ENCODE measurements around the gene CNTRL.

- TF ChIP-seq, protein P1, sequence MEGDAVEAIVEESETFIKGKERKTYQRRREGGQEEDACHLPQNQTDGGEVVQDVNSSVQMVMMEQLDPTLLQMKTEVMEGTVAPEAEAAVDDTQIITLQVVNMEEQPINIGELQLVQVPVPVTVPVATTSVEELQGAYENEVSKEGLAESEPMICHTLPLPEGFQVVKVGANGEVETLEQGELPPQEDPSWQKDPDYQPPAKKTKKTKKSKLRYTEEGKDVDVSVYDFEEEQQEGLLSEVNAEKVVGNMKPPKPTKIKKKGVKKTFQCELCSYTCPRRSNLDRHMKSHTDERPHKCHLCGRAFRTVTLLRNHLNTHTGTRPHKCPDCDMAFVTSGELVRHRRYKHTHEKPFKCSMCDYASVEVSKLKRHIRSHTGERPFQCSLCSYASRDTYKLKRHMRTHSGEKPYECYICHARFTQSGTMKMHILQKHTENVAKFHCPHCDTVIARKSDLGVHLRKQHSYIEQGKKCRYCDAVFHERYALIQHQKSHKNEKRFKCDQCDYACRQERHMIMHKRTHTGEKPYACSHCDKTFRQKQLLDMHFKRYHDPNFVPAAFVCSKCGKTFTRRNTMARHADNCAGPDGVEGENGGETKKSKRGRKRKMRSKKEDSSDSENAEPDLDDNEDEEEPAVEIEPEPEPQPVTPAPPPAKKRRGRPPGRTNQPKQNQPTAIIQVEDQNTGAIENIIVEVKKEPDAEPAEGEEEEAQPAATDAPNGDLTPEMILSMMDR (IDR thresholded peaks at IDR 0.05; ENCODE audit: low read depth, low read length, poor library complexity, severe bottlenecking), result no peak
- no peak for TF ChIP-seq EZH2phosphoT487 (IDR thresholded peaks at IDR 0.05; ENCODE audit: borderline replicate concordance, low read length)
Measured at GRCh38 chr9:121144482-121144881, 69.7 kb downstream of the CNTRL start.
